A549 (cell line): ENCODE data around the gene TTPAL. TPM values are rescaled to one million over a fixed set of nuclear protein-coding genes. Genes with fewer than 3 reads are reported as not detected.

ENCODE experiments used
- ATAC-seq, 2 experiments: fragments of 200-7000 bp in 1 of 2; fragments of >200 bp in 1 of 2; cut with Nextera tagmentation in 1 of 2; cut with Tn5 transposase in 1 of 2; 3 replicates each; pipeline versions ENCODE4 v1.8.0 to v1.9.1; 2018 to 2020; ENCODE audit warnings: mild to moderate bottlenecking in 1 of 2, moderate library complexity in 1 of 2
- CTCF ChIA-PET: fragments of 300-600 bp; sonication (Branson Sonifier 250); formaldehyde crosslinking; extraction: SDS; loops from one replicate; lab custom pipeline; 2021; ENCODE audit warnings: antibody characterized with exemption, inconsistent platforms; lab: Yijun Ruan, JAX
- POLR2A ChIA-PET: fragments of 350-600 bp; formaldehyde crosslinking; extraction: SDS; loops from one replicate; lab custom pipeline; 2021; ENCODE audit warnings: antibody characterized with exemption, inconsistent platforms; lab: Yijun Ruan, JAX
- DNase-seq, 2 experiments: peaks; one replicate each; pipeline versions ENCODE4 v3.0.0 to v3.0.0-alpha.2; 2011 to 2016; ENCODE audit warnings: low read depth in 1 of 2, low spot score in 1 of 2
- FAIRE-seq: peaks from 2 replicates; lab custom pipeline; 2011; peaks lifted over from hg19 to GRCh38; lab: Jason Lieb, UNC
- H3K27ac ChIP-seq, 2 experiments: fragments of >200 bp; sonication (Bioruptor Twin); formaldehyde crosslinking; 3 replicates each; pipeline ENCODE4 v1.5.1; 2016 to 2017
- H3K4me1 ChIP-seq: fragments of >200 bp; sonication (Bioruptor Twin); formaldehyde crosslinking; 3 replicates; pipeline ENCODE4 v1.6.1; 2016
- H3K4me2 ChIP-seq: fragments of >200 bp; sonication (Bioruptor Twin); formaldehyde crosslinking; 3 replicates; pipeline ENCODE4 v1.6.1; 2016
- H3K4me3 ChIP-seq: fragments of >200 bp; sonication (Bioruptor Twin); formaldehyde crosslinking; 3 replicates; pipeline ENCODE4 v1.5.1; 2016
- H3K9me3 ChIP-seq: fragments of >200 bp; sonication (Bioruptor Twin); formaldehyde crosslinking; 3 replicates; pipeline ENCODE4 v1.6.1; 2016
- CHD4 ChIP-seq: fragments of 200-600 bp; sonication (generic); IDR thresholded peaks from 2 replicates; pipeline ENCODE4 v1.6.1; 2016; ENCODE audit warnings: antibody characterized with exemption, mild to moderate bottlenecking, borderline replicate concordance
- EP300 ChIP-seq, 2 experiments: fragments of >200 bp; sonication (Bioruptor Twin); formaldehyde crosslinking; IDR thresholded peaks; 2 replicates in 1 of 2; 3 replicates in 1 of 2; pipeline ENCODE4 v1.6.1; 2016 to 2017
- ESRRA ChIP-seq: fragments of 150-350 bp; IDR thresholded peaks from 2 replicates; pipeline ENCODE4 v1.6.1; 2014; ENCODE audit warnings: mild to moderate bottlenecking, low read length, borderline replicate concordance
- GATA3 ChIP-seq: IDR thresholded peaks from 2 replicates; pipeline ENCODE4 v1.6.1; 2012; ENCODE audit warnings: borderline replicate concordance
- HDAC2 ChIP-seq: fragments of 200-600 bp; sonication (generic); IDR thresholded peaks from 2 replicates; pipeline ENCODE4 v1.6.1; 2016
- HEYL ChIP-seq: fragments of 250-450 bp; sonication (Bioruptor Pico); IDR thresholded peaks from 2 replicates; pipeline ENCODE4 v1.8.0; 2021; ENCODE audit warnings: mild to moderate bottlenecking, moderate library complexity
- HOXA7 ChIP-seq: fragments of 250-450 bp; sonication (Bioruptor Pico); IDR thresholded peaks from 2 replicates; pipeline ENCODE4 v1.5.0; 2020; ENCODE audit warnings: mild to moderate bottlenecking, moderate library complexity
- HOXB13 ChIP-seq: fragments of 250-450 bp; sonication (Bioruptor Pico); IDR thresholded peaks from 2 replicates; pipeline ENCODE4 v1.5.0; 2020; ENCODE audit warnings: low read depth, mild to moderate bottlenecking, moderate library complexity
- MAZ ChIP-seq: fragments of 150-350 bp; IDR thresholded peaks from 2 replicates; pipeline ENCODE4 v1.6.1; 2014; ENCODE audit warnings: antibody characterized with exemption, low read depth, low read length, borderline replicate concordance
- MYC ChIP-seq: IDR thresholded peaks from 2 replicates; pipeline ENCODE4 v1.6.1; 2012; ENCODE audit warnings: mild to moderate bottlenecking, inconsistent platforms, low read length, improper control_type of control experiment, borderline replicate concordance
- RAD21 ChIP-seq, 2 experiments: fragments of >200 bp in 1 of 2; sonication (Bioruptor Twin) in 1 of 2; formaldehyde crosslinking in 1 of 2; IDR thresholded peaks in 1 of 2; conservative IDR thresholded peaks in 1 of 2; 2 replicates in 1 of 2; 3 replicates in 1 of 2; pipeline ENCODE4 v1.6.1; 2012 to 2018; ENCODE audit warnings: inconsistent platforms in 1 of 2
- RNF2 ChIP-seq: fragments of 200-600 bp; sonication (generic); IDR thresholded peaks from 2 replicates; pipeline ENCODE4 v1.6.1; 2016; ENCODE audit warnings: low read depth, mild to moderate bottlenecking, antibody characterized with exemption, moderate library complexity, borderline replicate concordance
- SMC3 ChIP-seq: fragments of >200 bp; sonication (Bioruptor Twin); formaldehyde crosslinking; IDR thresholded peaks from 3 replicates; pipeline ENCODE4 v1.6.1; 2018; ENCODE audit warnings: inconsistent platforms
- ZFP36 ChIP-seq: fragments of 450-650 bp; IDR thresholded peaks from 2 replicates; pipeline ENCODE4 v1.6.1; 2014; ENCODE audit warnings: borderline replicate concordance; ENCODE audit not compliant: partially characterized antibody
- ZSCAN20 ChIP-seq: fragments of 250-450 bp; sonication (Bioruptor Pico); IDR thresholded peaks from 2 replicates; pipeline ENCODE4 v1.8.0; 2022; ENCODE audit warnings: mild to moderate bottlenecking, moderate library complexity
- WGBS: methylation state at CpG from one replicate; pipeline ENCODE4 v1.1.6; 2017; ENCODE audit errors: missing lambda C conversion rate; 5-methylcytosine and 5-hydroxymethylcytosine counted together
- polyA plus RNA-seq, 4 experiments: library from polyadenylated mRNA; depleted of rRNA in 3 of 4; stranded (reverse); fragments of >200 nt; fragmentation: RNase III in 1 of 4; extraction: RNeasy Plus Mini Kit Qiagen cat#74134 plus additional on column Dnase treatment in 1 of 4; gene quantifications; 2 replicates in 3 of 4; 3 replicates in 1 of 4; pipeline ENCODE4 v1.2.3, GENCODE V29; 2011 to 2017
- TF ChIP-seq, protein P1 (sequence below): fragments of 250-450 bp; sonication (Bioruptor Pico); IDR thresholded peaks from 2 replicates; pipeline ENCODE4 v1.5.0; 2021; ENCODE audit warnings: mild to moderate bottlenecking, moderate library complexity, borderline replicate concordance
- TF ChIP-seq, protein P2 (sequence below): fragments of 200-600 bp; sonication (generic); IDR thresholded peaks from 2 replicates; pipeline ENCODE4 v1.6.1; 2016; ENCODE audit warnings: antibody characterized with exemption, mild to moderate bottlenecking, moderate library complexity
- TF ChIP-seq, protein P3 (sequence below): IDR thresholded peaks from 2 replicates; pipeline ENCODE4 v1.6.1; 2012

The TTPAL gene
- polyA plus RNA-seq, 2 of the 4 experiments (the other 2 are of a cell fraction), result 9.1 to 9.2 TPM

DNA sequence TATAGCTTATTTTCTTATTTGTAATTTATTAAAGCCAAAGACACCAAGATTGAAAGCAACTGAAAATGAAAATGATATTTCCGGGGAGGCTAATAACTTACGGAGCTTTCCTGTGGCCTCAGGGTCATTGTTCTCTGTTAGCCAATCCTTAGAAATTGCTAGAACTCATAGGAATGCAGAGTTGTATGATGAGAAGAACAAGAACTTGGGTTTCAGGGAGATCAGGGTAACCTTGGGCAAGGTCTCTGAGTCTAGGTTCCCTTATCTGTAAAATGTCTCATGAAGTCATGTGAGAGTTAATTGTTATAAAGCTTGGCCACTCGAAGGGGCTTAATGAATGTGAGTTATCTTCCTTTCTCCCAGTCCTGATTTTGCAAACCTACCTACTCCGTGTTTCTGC is 66.3 kb downstream of the TTPAL start:
- no peaks in the 10 kb centered on the region for H3K4me1 ChIP-seq
- H3K4me2 ChIP-seq, result no peak overlapping the region
- no peaks in the 10 kb centered on the region for H3K9me3 ChIP-seq
- DNase-seq, result no peak
- no peak for FAIRE-seq
- H3K27ac ChIP-seq, result no peak overlapping the region
- WGBS, result 78% methylated on average over 4 of the region's 4 CpGs
- ChIA-PET POLR2A (no interaction called here), CTCF (interaction anchor here (0.8 to 1.1 kb wide), 3 partner anchors 8 to 101 kb away, joined by 3 to 4 read pairs (median 4); no protein-coding TSS in a partner anchor)
- no peak overlapping the region for H3K4me3 ChIP-seq
- TF ChIP-seq HOXA7 (CRISPR knock-in tag) (no peak), EP300 (IDR thresholded peaks at IDR 0.05) (no peak), CHD4 (no peak), HOXB13 (CRISPR knock-in tag) (no peak), HDAC2 (no peak), SMC3 (no peak)
- TF ChIP-seq, protein P1, sequence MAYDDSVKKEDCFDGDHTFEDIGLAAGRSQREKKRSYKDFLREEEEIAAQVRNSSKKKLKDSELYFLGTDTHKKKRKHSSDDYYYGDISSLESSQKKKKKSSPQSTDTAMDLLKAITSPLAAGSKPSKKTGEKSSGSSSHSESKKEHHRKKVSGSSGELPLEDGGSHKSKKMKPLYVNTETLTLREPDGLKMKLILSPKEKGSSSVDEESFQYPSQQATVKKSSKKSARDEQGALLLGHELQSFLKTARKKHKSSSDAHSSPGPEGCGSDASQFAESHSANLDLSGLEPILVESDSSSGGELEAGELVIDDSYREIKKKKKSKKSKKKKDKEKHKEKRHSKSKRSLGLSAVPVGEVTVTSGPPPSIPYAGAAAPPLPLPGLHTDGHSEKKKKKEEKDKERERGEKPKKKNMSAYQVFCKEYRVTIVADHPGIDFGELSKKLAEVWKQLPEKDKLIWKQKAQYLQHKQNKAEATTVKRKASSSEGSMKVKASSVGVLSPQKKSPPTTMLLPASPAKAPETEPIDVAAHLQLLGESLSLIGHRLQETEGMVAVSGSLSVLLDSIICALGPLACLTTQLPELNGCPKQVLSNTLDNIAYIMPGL (CRISPR knock-in tag), result no peak
- ATAC-seq, result no peak

DNA sequence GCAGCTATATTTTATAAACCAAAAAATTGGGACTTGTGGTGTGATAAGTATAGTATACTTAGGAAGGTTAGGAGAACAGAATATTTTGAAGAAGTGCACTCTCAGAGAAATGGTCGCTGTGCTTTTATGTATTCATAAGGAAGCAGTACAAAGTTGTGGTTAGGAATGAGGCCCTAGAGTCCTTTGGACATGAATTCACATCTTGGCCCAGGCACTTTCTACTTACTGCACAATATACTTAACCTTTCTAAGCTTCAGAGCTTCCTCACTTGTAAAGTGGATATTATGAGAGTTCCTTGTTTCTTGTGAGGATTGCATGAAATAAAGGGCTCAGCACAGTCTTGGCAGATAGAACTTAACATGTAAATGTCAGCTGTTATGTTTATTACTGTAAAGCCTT is 67.2 kb downstream of the TTPAL start:
- CTCF ChIA-PET, result interaction anchor here (0.8 to 1.1 kb wide), 3 partner anchors 9 to 100 kb away, joined by 3 to 4 read pairs (median 3); no protein-coding TSS in a partner anchor

More for the DNA sequence above, 67.2 kb downstream of the TTPAL start:
- DNase-seq, result no peak
- no peak for ATAC-seq
- POLR2A ChIA-PET, result no interaction called here
- Histone ChIP-seq H3K4me3 (no peak overlapping the region), H3K9me3 (no peaks in the 10 kb centered on the region), H3K4me2 (no peak overlapping the region), H3K27ac (no peak overlapping the region), H3K4me1 (no peaks in the 10 kb centered on the region; the same call in 2 of the 3 replicates)
- no peak for TF ChIP-seq RNF2
- TF ChIP-seq ZFP36, result no peak
- TF ChIP-seq, protein P1 (CRISPR knock-in tag), result no peak
- TF ChIP-seq ESRRA, result no peak
- no peak for TF ChIP-seq HOXB13 (CRISPR knock-in tag)
- no peak for TF ChIP-seq SMC3
- TF ChIP-seq MYC, result no peak
- TF ChIP-seq, protein P2, sequence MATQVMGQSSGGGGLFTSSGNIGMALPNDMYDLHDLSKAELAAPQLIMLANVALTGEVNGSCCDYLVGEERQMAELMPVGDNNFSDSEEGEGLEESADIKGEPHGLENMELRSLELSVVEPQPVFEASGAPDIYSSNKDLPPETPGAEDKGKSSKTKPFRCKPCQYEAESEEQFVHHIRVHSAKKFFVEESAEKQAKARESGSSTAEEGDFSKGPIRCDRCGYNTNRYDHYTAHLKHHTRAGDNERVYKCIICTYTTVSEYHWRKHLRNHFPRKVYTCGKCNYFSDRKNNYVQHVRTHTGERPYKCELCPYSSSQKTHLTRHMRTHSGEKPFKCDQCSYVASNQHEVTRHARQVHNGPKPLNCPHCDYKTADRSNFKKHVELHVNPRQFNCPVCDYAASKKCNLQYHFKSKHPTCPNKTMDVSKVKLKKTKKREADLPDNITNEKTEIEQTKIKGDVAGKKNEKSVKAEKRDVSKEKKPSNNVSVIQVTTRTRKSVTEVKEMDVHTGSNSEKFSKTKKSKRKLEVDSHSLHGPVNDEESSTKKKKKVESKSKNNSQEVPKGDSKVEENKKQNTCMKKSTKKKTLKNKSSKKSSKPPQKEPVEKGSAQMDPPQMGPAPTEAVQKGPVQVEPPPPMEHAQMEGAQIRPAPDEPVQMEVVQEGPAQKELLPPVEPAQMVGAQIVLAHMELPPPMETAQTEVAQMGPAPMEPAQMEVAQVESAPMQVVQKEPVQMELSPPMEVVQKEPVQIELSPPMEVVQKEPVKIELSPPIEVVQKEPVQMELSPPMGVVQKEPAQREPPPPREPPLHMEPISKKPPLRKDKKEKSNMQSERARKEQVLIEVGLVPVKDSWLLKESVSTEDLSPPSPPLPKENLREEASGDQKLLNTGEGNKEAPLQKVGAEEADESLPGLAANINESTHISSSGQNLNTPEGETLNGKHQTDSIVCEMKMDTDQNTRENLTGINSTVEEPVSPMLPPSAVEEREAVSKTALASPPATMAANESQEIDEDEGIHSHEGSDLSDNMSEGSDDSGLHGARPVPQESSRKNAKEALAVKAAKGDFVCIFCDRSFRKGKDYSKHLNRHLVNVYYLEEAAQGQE, result no peak
- TF ChIP-seq, protein P3, sequence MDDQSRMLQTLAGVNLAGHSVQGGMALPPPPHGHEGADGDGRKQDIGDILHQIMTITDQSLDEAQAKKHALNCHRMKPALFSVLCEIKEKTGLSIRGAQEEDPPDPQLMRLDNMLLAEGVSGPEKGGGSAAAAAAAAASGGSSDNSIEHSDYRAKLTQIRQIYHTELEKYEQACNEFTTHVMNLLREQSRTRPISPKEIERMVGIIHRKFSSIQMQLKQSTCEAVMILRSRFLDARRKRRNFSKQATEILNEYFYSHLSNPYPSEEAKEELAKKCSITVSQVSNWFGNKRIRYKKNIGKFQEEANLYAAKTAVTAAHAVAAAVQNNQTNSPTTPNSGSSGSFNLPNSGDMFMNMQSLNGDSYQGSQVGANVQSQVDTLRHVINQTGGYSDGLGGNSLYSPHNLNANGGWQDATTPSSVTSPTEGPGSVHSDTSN, result no peak
- no peak for TF ChIP-seq ZSCAN20 (CRISPR knock-in tag)
- no peak for TF ChIP-seq MAZ
- no peak for TF ChIP-seq HEYL (CRISPR knock-in tag)
- no peak for TF ChIP-seq HDAC2
- TF ChIP-seq GATA3, result no peak
- TF ChIP-seq RAD21 (conservative IDR thresholded peaks at IDR 0.05 in 1 of 2, IDR thresholded peaks at IDR 0.05 in 1 of 2), result no peak
- 85% methylated on average over 1 of the region's 1 CpG for WGBS
- FAIRE-seq, result no peak
